HL-60 (cell line): ENCODE results near the gene AKT1.

ENCODE experiments used
- GABPA ChIP-seq: IDR thresholded peaks from 2 replicates; pipeline ENCODE4 v1.6.1; 2012; ENCODE audit warnings: low read depth
- POLR2AphosphoS5 ChIP-seq: IDR thresholded peaks from 2 replicates; pipeline ENCODE4 v1.6.1; 2012; ENCODE audit warnings: low read depth
- REST ChIP-seq: IDR thresholded peaks from 2 replicates; pipeline ENCODE4 v1.6.1; 2012; ENCODE audit warnings: low read depth; ENCODE audit not compliant: insufficient replicate concordance
- SPI1 ChIP-seq: IDR thresholded peaks from 2 replicates; pipeline ENCODE4 v1.6.1; 2012; ENCODE audit warnings: low read depth, mild to moderate bottlenecking, borderline replicate concordance
- TF ChIP-seq, protein P1 (sequence below): IDR thresholded peaks from one replicate; pipeline ENCODE4 v1.5.1; 2011; ENCODE audit warnings: low read length, control low read depth, inconsistent platforms; ENCODE audit not compliant: insufficient read depth

DNA sequence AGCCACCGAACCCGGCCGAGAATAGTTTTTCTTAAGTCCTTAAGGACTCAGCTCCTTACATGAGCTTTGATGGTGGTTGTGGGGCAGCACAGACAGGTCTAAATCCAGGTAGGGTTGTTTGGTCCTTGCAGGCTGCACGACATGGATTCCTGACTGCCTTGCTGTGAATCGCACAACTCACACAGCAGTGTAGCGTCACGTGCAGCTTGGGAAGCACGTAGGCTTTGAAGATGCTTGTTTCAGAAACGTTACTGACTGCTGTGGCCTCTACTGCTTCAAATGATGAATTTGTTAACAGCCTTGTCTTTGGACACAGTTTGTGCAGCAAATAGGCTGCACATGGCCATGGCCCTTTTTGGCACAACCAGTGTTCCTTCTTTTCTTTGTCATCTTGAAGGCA, 35.2 kb upstream of the AKT1 start:
- TF ChIP-seq, protein P1, sequence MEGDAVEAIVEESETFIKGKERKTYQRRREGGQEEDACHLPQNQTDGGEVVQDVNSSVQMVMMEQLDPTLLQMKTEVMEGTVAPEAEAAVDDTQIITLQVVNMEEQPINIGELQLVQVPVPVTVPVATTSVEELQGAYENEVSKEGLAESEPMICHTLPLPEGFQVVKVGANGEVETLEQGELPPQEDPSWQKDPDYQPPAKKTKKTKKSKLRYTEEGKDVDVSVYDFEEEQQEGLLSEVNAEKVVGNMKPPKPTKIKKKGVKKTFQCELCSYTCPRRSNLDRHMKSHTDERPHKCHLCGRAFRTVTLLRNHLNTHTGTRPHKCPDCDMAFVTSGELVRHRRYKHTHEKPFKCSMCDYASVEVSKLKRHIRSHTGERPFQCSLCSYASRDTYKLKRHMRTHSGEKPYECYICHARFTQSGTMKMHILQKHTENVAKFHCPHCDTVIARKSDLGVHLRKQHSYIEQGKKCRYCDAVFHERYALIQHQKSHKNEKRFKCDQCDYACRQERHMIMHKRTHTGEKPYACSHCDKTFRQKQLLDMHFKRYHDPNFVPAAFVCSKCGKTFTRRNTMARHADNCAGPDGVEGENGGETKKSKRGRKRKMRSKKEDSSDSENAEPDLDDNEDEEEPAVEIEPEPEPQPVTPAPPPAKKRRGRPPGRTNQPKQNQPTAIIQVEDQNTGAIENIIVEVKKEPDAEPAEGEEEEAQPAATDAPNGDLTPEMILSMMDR = no peak
- no peak for TF ChIP-seq REST
- TF ChIP-seq POLR2AphosphoS5 = no peak
- no peak for TF ChIP-seq SPI1
- no peak for TF ChIP-seq GABPA
